Mesenchymal stem cell (in vitro differentiated cells and primary cell): ENCODE data around the gene VTN.

ENCODE experiments used
- DNase-seq: peaks from one replicate; pipeline ENCODE4 v3.0.0-alpha.2; 2013
- H2AFZ ChIP-seq: one replicate; pipeline ENCODE4 v1.6.1; 2013; ENCODE audit warnings: low read depth, mild to moderate bottlenecking, control low read depth, inconsistent platforms, low read length, moderate library complexity
- H2AK5ac ChIP-seq: 2 replicates; pipeline ENCODE4 v1.6.1; 2013; ENCODE audit warnings: low read length, moderate library complexity, mild to moderate bottlenecking, inconsistent platforms; ENCODE audit not compliant: severe bottlenecking
- H2BK120ac ChIP-seq: one replicate; pipeline ENCODE4 v1.6.1; 2013; ENCODE audit warnings: low read depth, mild to moderate bottlenecking, inconsistent platforms, low read length, moderate library complexity
- H2BK12ac ChIP-seq, 2 experiments: one replicate each; pipeline ENCODE4 v1.6.1; 2013; ENCODE audit warnings: inconsistent platforms in 2 of 2, low read length in 2 of 2, mild to moderate bottlenecking in 2 of 2, moderate library complexity in 2 of 2, control low read depth in 1 of 2
- H2BK15ac ChIP-seq: one replicate; pipeline ENCODE4 v1.6.1; 2013; ENCODE audit warnings: mild to moderate bottlenecking, low read depth, inconsistent platforms; ENCODE audit not compliant: poor library complexity, severe bottlenecking
- H2BK5ac ChIP-seq: 2 replicates; pipeline ENCODE4 v1.6.1; 2013; ENCODE audit warnings: low read depth, mild to moderate bottlenecking, low read length, control low read depth, inconsistent platforms; ENCODE audit not compliant: poor library complexity, severe bottlenecking
- H3K14ac ChIP-seq, 2 experiments: one replicate each; pipeline ENCODE4 v1.6.1; 2013; ENCODE audit warnings: inconsistent platforms in 2 of 2, low read length in 2 of 2, control low read depth in 1 of 2, mild to moderate bottlenecking in 1 of 2, moderate library complexity in 1 of 2
- H3K18ac ChIP-seq, 2 experiments: one replicate each; pipeline ENCODE4 v1.6.1; 2013; ENCODE audit warnings: inconsistent platforms in 2 of 2, low read length in 2 of 2, control low read depth in 1 of 2, low read depth in 1 of 2, mild to moderate bottlenecking in 1 of 2
- H3K23ac ChIP-seq, 2 experiments: one replicate each; pipeline ENCODE4 v1.6.1; 2013; ENCODE audit warnings: inconsistent platforms in 2 of 2, low read length in 2 of 2, mild to moderate bottlenecking in 2 of 2, moderate library complexity in 2 of 2, control low read depth in 1 of 2
- H3K27ac ChIP-seq: 2 replicates; pipeline ENCODE4 v1.5.1; 2013; ENCODE audit warnings: mild to moderate bottlenecking, moderate library complexity, low read length, control low read depth, inconsistent platforms; ENCODE audit not compliant: poor library complexity, severe bottlenecking
- H3K27me3 ChIP-seq, 2 experiments: 2 replicates each; pipeline versions ENCODE4 v1.6.1 to v1.7.0; 2013; ENCODE audit warnings: low read length in 2 of 2, mild to moderate bottlenecking in 2 of 2, moderate library complexity in 2 of 2, control low read depth in 1 of 2, inconsistent platforms in 1 of 2; ENCODE audit not compliant: control insufficient read depth in 1 of 2, insufficient read depth in 1 of 2
- H3K36me3 ChIP-seq, 2 experiments: 2 replicates each; pipeline versions ENCODE4 v1.6.1 to v1.7.0; 2013; ENCODE audit warnings: low read length in 2 of 2, control low read depth in 1 of 2, inconsistent platforms in 1 of 2, low read depth in 1 of 2, mild to moderate bottlenecking in 1 of 2; ENCODE audit not compliant: insufficient read depth in 2 of 2, control insufficient read depth in 1 of 2
- H3K4ac ChIP-seq, 2 experiments: one replicate each; pipeline ENCODE4 v1.6.1; 2013; ENCODE audit warnings: inconsistent platforms in 2 of 2, low read length in 2 of 2, mild to moderate bottlenecking in 2 of 2, moderate library complexity in 2 of 2, control low read depth in 1 of 2, low read depth in 1 of 2
- H3K4me1 ChIP-seq: 2 replicates; pipeline ENCODE4 v1.6.1; 2013; ENCODE audit warnings: low read depth, low read length, control low read depth; ENCODE audit not compliant: control insufficient read depth, insufficient read depth
- H3K4me2 ChIP-seq: 2 replicates; pipeline ENCODE4 v1.6.1; 2013; ENCODE audit warnings: low read length, mild to moderate bottlenecking, inconsistent platforms; ENCODE audit not compliant: poor library complexity, severe bottlenecking
- H3K4me3 ChIP-seq, 2 experiments: 2 replicates each; pipeline versions ENCODE4 v1.5.1 to v1.7.0; 2013; ENCODE audit warnings: low read length in 2 of 2, mild to moderate bottlenecking in 2 of 2, control low read depth in 1 of 2, low read depth in 1 of 2; ENCODE audit not compliant: insufficient read depth in 1 of 2
- H3K79me1 ChIP-seq: replicated peaks from 2 replicates; pipeline ENCODE4 v1.6.1; 2013; ENCODE audit warnings: mild to moderate bottlenecking, control low read depth, low read length, inconsistent platforms; ENCODE audit not compliant: poor library complexity, severe bottlenecking
- H3K9ac ChIP-seq: 2 replicates; pipeline ENCODE4 v1.7.0; 2013; ENCODE audit warnings: mild to moderate bottlenecking, low read length, moderate library complexity
- H3K9me3 ChIP-seq: 2 replicates; pipeline ENCODE4 v1.7.0; 2013; ENCODE audit warnings: mild to moderate bottlenecking, low read length; ENCODE audit not compliant: control insufficient read depth
- H4K8ac ChIP-seq: one replicate; pipeline ENCODE4 v1.6.1; 2013; ENCODE audit warnings: inconsistent platforms, mild to moderate bottlenecking, low read length, moderate library complexity
- H4K91ac ChIP-seq: one replicate; pipeline ENCODE4 v1.6.1; 2013; ENCODE audit warnings: mild to moderate bottlenecking, low read length, inconsistent platforms
- whole genome bisulfite sequencing: methylation state at CpG from one replicate; pipeline ENCODE4 v1.1.7; 2013; ENCODE audit warnings: mixed read lengths; 5-methylcytosine and 5-hydroxymethylcytosine counted together

The VTN gene

GRCh38 chr17:28412099-28412498, 42.0 kb upstream of the VTN start:
- H3K36me3 ChIP-seq, result no peaks in the 10 kb centered on the region
- no peak overlapping the region for H3K18ac ChIP-seq
- H4K91ac ChIP-seq, result no peak overlapping the region
- H2BK12ac ChIP-seq, result no peak overlapping the region
- H3K27ac ChIP-seq, result no peak overlapping the region
- peaks cover 1% of the 10 kb centered on the region for H3K4me1 ChIP-seq
- H3K4me3 ChIP-seq, result no peak overlapping the region
- no peak overlapping the region for H3K4ac ChIP-seq
- H3K14ac ChIP-seq, result no peak overlapping the region
- no peaks in the 10 kb centered on the region for H3K9me3 ChIP-seq
- no peak overlapping the region for H3K4me2 ChIP-seq
- WGBS, result 91% methylated on average over 3 of the region's 3 CpGs
- H3K27me3 ChIP-seq, result peaks cover 45 to 58% of the 10 kb centered on the region in 2 experiments
- no peak overlapping the region for H2AK5ac ChIP-seq
- no peak overlapping the region for H4K8ac ChIP-seq
- no peak overlapping the region for H3K23ac ChIP-seq
- H2BK5ac ChIP-seq, result no peak overlapping the region
- no peaks in the 10 kb centered on the region for H3K79me1 ChIP-seq
- no peak overlapping the region for H2BK120ac ChIP-seq
- H2AFZ ChIP-seq, result no peak overlapping the region
- H2BK15ac ChIP-seq, result no peak overlapping the region
- no peak for DNase-seq
- no peak overlapping the region for H3K9ac ChIP-seq

GRCh38 chr17:28407974-28408306, 37.8 kb upstream of the VTN start:
- Histone ChIP-seq H3K36me3 (peaks cover 6% of the 10 kb centered on the region in 2 experiments), H3K14ac (no peak overlapping the region), H3K27me3 (peaks cover 20 to 31% of the 10 kb centered on the region in 2 experiments), H3K23ac (no peak overlapping the region), H3K9me3 (no peaks in the 10 kb centered on the region), H4K8ac (no peak overlapping the region), H2BK120ac (no peak overlapping the region), H3K27ac (no peak overlapping the region), H3K4me3 (no peak overlapping the region), H3K18ac (no peak overlapping the region), H2AK5ac (no peak overlapping the region), H2BK5ac (no peak overlapping the region), H4K91ac (no peak overlapping the region), H3K4me1 (peaks cover 16% of the 10 kb centered on the region), H2BK12ac (no peak overlapping the region), H3K4me2 (no peak overlapping the region), H3K79me1 (no peaks in the 10 kb centered on the region), H3K9ac (no peak overlapping the region), H3K4ac (no peak overlapping the region), H2BK15ac (no peak overlapping the region), H2AFZ (no peak overlapping the region)
- no peak for DNase-seq
- WGBS, result 96% methylated on average over 1 of the region's 1 CpG

GRCh38 chr17:28407130-28407973, 37.2 kb upstream of the VTN start:
- Histone ChIP-seq H3K27ac (no peak overlapping the region), H4K91ac (no peak overlapping the region), H2BK120ac (no peak overlapping the region), H2AK5ac (no peak overlapping the region), H3K9me3 (no peaks in the 10 kb centered on the region), H3K9ac (no peak overlapping the region), H3K4me3 (no peak overlapping the region), H3K18ac (no peak overlapping the region), H2BK15ac (no peak overlapping the region), H3K4ac (no peak overlapping the region), H2AFZ (no peak overlapping the region), H2BK12ac (no peak overlapping the region), H3K36me3 (peaks cover 6 to 12% of the 10 kb centered on the region in 2 experiments), H3K79me1 (no peaks in the 10 kb centered on the region), H4K8ac (no peak overlapping the region), H3K4me2 (no peak overlapping the region), H3K14ac (no peak overlapping the region), H3K4me1 (peaks cover 16% of the 10 kb centered on the region), H2BK5ac (no peak overlapping the region), H3K27me3 (peaks cover 20 to 26% of the 10 kb centered on the region in 2 experiments), H3K23ac (no peak overlapping the region)
- no peak for DNase-seq
- 50% methylated on average over 1 of the region's 5 CpGs for WGBS

GRCh38 chr17:28406473-28406814, 36.3 kb upstream of the VTN start:
- no peak overlapping the region for H3K4ac ChIP-seq
- H4K91ac ChIP-seq, result no peak overlapping the region
- H3K23ac ChIP-seq, result no peak overlapping the region
- peak overlapping the region; percentile 88 for H3K9ac ChIP-seq
- DNase-seq, result peak; percentile 16
- no peaks in the 10 kb centered on the region for H3K79me1 ChIP-seq
- H3K27ac ChIP-seq, result no peak overlapping the region
- H2AK5ac ChIP-seq, result no peak overlapping the region
- H3K4me3 ChIP-seq, result peak overlapping the region in 1 of 2 experiments; percentile 84
- H3K27me3 ChIP-seq, result peaks cover 11 to 16% of the 10 kb centered on the region in 2 experiments
- peaks cover 18% of the 10 kb centered on the region for H3K4me1 ChIP-seq
- H2BK5ac ChIP-seq, result no peak overlapping the region
- peaks cover 6 to 21% of the 10 kb centered on the region in 2 experiments for H3K36me3 ChIP-seq
- no peak overlapping the region for H2BK15ac ChIP-seq
- no peak overlapping the region for H2BK12ac ChIP-seq
- no peak overlapping the region for H4K8ac ChIP-seq
- peak overlapping the region in 1 of 2 experiments; percentile 71 for H3K18ac ChIP-seq
- H3K4me2 ChIP-seq, result peak overlapping the region; percentile 86
- no peaks in the 10 kb centered on the region for H3K9me3 ChIP-seq
- no peak overlapping the region for H3K14ac ChIP-seq
- H2BK120ac ChIP-seq, result no peak overlapping the region
- no peak overlapping the region for H2AFZ ChIP-seq
- 48% methylated on average over 8 of the region's 9 CpGs for WGBS
